Activated CD8-positive, alpha-beta memory T cell treated with anti-CD3 and anti-CD28 coated beads for 36 hours (primary cell): ENCODE results near the gene RPTN. TPM values are rescaled to one million over a fixed set of nuclear protein-coding genes. Genes with fewer than 3 reads are reported as not detected.

Source experiments
- total RNA-seq, 2 experiments: library from RNA; stranded (reverse); gene quantifications; one replicate each; pipeline ENCODE4 v1.2.3, GENCODE V29; 2021

The RPTN gene
- total RNA-seq, 2 experiments from 2014 or later, result not detected

Other genes starting within 250 kb of the RPTN start
- gene THEM4, start 249.7 kb downstream of the RPTN start, total RNA-seq, result 10 to 100 TPM; 28.7 to 31.8 TPM
- gene S100A10, start 165.4 kb downstream of the RPTN start, total RNA-seq, result 100 to 1,000 TPM; 285 to 288 TPM
- 100 to 1,000 TPM; 269 to 292 TPM for gene S100A11, start 122.2 kb downstream of the RPTN start, total RNA-seq
- gene TCHHL1, start 70.2 kb downstream of the RPTN start, total RNA-seq, result not detected
- under 1 TPM; 0.17 TPM for gene TCHH, start 43.8 kb downstream of the RPTN start, total RNA-seq
- gene HRNR, start 65.0 kb upstream of the RPTN start, total RNA-seq, result not detected
- gene FLG, start 166.0 kb upstream of the RPTN start, total RNA-seq, result not detected
- gene FLG2, start 200.8 kb upstream of the RPTN start, total RNA-seq, result not detected